LNCAP (cell line): Measurements from ENCODE around the gene GJD4.

Experiments used
- TF ChIP-seq, protein P1 (sequence below): fragments of 450-650 bp; IDR thresholded peaks from 2 replicates; pipeline ENCODE4 v1.5.1; 2017; ENCODE audit warnings: mild to moderate bottlenecking

The GJD4 gene

DNA sequence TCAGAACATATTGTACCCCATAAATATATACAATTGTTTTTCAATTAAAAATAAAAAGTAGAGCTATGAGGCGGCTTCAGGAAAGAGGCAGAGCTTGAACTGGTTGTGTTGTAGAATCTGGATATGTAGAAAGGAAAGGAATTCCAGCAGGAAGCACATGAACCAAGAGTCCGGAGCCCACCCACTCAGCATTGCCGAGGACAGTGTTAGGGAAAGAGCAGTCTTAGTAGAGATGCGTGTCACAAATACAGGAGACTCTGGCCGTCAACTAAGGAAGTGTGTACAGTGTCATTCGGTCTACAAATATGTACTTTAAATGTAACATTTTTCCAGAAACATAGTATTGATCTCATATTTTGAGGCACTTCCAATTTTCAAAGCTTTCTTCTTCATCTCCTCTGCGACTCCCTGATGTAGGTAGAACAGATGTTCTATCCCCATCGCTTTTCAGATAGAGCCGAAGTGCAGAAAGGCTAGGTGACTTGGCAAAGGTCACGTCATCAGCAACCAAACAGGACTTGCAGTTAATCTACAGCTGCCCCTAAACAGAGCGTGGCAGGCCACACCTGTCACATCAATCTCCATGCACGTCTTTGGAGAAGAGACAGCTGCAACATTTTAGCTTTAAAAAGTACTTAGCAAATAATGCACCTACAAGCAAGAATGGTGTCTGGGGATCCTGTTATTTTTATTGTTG is 25.3 kb upstream of the GJD4 start:
- TF ChIP-seq, protein P1, sequence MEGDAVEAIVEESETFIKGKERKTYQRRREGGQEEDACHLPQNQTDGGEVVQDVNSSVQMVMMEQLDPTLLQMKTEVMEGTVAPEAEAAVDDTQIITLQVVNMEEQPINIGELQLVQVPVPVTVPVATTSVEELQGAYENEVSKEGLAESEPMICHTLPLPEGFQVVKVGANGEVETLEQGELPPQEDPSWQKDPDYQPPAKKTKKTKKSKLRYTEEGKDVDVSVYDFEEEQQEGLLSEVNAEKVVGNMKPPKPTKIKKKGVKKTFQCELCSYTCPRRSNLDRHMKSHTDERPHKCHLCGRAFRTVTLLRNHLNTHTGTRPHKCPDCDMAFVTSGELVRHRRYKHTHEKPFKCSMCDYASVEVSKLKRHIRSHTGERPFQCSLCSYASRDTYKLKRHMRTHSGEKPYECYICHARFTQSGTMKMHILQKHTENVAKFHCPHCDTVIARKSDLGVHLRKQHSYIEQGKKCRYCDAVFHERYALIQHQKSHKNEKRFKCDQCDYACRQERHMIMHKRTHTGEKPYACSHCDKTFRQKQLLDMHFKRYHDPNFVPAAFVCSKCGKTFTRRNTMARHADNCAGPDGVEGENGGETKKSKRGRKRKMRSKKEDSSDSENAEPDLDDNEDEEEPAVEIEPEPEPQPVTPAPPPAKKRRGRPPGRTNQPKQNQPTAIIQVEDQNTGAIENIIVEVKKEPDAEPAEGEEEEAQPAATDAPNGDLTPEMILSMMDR, result no peak

DNA sequence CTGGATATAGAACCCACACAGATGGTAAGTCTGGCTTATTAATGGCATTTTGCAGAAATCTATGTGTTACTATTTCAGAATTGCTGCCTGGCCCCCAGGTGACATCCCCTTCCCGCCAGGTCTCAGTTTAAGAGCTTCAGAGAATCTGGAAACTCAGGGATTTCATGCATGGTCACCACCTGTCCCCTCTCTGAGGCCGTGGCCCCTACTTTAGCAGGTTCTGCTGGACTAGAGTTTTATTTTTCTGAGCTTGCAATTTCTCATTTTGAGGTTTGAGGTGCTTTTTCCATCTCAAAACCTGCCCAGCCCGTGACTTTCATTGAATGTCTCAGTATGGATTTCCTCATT is 24.7 kb upstream of the GJD4 start:
- TF ChIP-seq, protein P1, result no peak

DNA sequence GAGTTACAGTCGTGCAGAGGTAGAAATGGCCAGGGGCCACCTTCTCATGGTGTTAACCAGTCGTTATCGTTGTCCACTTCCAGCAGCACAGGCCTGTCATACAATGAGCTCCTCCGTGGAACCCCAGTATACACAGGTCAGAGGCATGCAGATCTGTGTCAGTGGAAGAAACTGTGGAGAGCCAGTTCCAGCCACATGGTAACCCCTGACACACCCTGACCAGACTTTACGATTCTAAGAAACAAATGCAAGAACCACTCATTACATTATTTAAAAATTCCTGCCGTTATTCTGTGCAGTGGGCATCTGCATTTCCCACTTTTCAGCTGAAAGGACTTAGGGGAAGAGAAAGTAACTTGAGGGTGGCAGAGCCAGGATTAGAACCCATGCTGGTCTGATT is 23.5 kb upstream of the GJD4 start:
- TF ChIP-seq, protein P1, result no peak

DNA sequence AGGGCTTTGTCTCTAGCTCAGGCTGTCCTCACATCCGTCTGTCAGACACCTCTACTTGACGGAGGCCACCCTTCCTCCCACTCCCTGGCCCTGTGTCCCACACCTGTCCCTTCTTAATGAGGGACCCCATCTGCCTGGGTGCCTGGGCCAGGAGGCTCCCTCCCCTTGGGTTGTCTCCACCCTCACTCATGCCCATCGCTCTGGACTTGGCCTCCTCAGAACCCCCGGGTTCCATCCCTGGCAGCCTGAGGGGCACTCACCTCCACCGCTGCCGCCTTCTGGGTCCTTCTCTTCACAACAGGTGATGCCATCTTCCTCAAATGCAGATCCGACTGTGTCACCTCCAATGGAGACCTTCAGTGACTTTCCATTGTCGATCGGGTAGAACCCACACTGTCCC is 20.2 kb upstream of the GJD4 start:
- TF ChIP-seq, protein P1, result no peak

DNA sequence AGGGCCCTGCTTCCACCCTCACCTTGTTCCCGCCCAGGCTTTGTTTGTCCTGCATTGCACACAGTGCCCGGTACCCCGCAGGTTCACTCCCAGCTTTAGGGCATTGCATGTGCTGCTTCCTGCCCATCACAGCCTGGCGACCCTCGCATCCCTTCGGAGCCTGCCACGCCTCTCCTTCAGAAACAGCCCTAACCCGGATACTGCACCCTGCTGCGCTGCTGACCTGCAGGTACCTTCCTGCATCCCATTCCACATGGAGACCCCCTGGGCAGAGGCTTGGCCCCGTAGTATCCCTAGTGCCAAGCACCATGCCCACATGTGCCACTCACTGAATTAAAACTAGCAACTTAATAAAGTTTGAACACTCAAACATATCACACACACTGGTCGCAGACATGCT is 19.8 kb upstream of the GJD4 start:
- TF ChIP-seq, protein P1, result no peak

DNA sequence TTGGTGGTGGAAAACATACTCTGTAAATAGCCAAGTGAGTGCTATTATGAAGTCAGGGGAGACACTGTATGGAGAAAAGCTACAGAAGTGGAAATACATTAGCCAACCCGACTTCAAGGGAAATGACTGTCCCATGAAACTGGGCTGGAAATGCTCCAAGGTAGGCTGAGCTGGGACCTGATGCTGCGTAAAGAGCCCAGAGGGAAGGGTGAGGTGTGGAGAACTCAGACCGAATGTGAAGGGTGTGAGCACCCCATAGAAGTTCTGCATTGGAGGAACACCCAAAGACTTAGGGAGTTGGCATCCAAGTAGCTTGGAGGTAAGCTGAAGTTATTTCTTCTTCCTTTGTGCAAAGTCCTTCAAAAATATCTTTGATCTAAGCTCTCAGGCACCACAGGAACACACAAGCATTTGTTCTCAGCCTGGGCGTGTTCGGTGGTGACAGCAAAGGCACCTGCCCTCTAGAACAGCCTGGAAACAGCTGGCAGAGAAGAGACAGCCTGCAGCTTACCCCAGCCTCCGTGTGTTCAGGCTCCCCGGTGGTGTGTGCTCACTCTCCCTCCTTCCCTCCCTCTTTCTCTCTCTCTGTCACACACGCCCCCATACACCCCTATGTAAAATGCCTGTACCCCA is 19.1 kb upstream of the GJD4 start:
- TF ChIP-seq, protein P1, result no peak

DNA sequence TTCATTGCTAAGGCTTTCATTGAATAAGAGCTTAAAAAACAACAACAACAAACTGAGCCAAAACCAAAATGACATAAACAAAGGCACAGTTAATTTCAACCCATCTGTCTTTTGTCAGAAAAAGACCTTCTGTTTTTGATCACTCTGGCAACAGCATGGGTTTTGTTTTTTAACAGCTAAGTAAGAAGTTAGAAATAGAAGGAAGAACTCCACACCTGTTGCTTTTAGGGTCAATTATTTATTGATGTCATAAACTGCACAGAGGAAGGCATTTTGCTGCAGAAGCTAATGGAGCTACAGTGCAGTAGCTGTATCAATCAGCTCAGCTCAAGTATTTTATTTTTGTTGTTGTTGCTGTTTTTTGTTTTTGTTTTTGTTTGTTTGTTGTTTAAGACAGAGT is 16.3 kb upstream of the GJD4 start:
- TF ChIP-seq, protein P1, result no peak
